Lung (tissue), 12 donors: Measurements from ENCODE around the gene HSPH1. TPM values are rescaled to one million over a fixed set of nuclear protein-coding genes. Genes with fewer than 3 reads are reported as not detected.

Source experiments
- ATAC-seq: fragments of 200-7000 bp; cut with Tn5 transposase; one replicate; pipeline ENCODE4 v1.9.1; 2020; ENCODE audit warnings: moderate number of reproducible peaks; ENCODE audit not compliant: insufficient read depth, low FRiP score
- DNase-seq, 3 donors: peaks; one replicate each; pipeline ENCODE4 v3.0.0-alpha.2; 2013 to 2017
- H3K27ac ChIP-seq, 2 donors: one replicate each; pipeline ENCODE4 v1.5.1; 2013; ENCODE audit warnings: mild to moderate bottlenecking in 2 of 2, moderate library complexity in 2 of 2, control low read depth in 1 of 2, inconsistent platforms in 1 of 2, low read depth in 1 of 2, low read length in 1 of 2
- H3K27me3 ChIP-seq, 3 donors: one replicate each; pipeline ENCODE4 v1.5.1; 2013; ENCODE audit warnings: low read length in 2 of 3; ENCODE audit not compliant: control insufficient read depth in 3 of 3, insufficient read depth in 3 of 3
- H3K36me3 ChIP-seq, 4 donors: one replicate each; pipeline ENCODE4 v1.5.1; 2013; ENCODE audit warnings: low read length in 4 of 4, mild to moderate bottlenecking in 1 of 4, moderate library complexity in 1 of 4; ENCODE audit not compliant: control insufficient read depth in 4 of 4, insufficient read depth in 4 of 4
- H3K4me1 ChIP-seq, 5 donors: one replicate each; pipeline ENCODE4 v1.5.1; 2013; ENCODE audit warnings: low read length in 5 of 5, mild to moderate bottlenecking in 2 of 5, moderate library complexity in 1 of 5; ENCODE audit not compliant: control insufficient read depth in 5 of 5, insufficient read depth in 5 of 5
- H3K4me3 ChIP-seq: one replicate; pipeline ENCODE4 v1.5.1; 2013; ENCODE audit warnings: mild to moderate bottlenecking, control low read depth, moderate library complexity
- H3K9ac ChIP-seq, 2 donors: one replicate each; pipeline ENCODE4 v1.5.1; 2013; ENCODE audit warnings: low read length in 2 of 2, control low read depth in 1 of 2; ENCODE audit not compliant: insufficient read depth in 1 of 2
- H3K9me3 ChIP-seq, 4 donors: one replicate each; pipeline ENCODE4 v1.5.1; 2013; ENCODE audit warnings: low read length in 3 of 4, mild to moderate bottlenecking in 1 of 4, moderate library complexity in 1 of 4; ENCODE audit not compliant: control insufficient read depth in 4 of 4, insufficient read depth in 3 of 4
- WGBS, 2 donors: extraction: QIAGEN DNeasy Blood & Tissue Kit; methylation state at CpG; one replicate each; pipeline ENCODE4 v1.1.7; 2013; 5-methylcytosine and 5-hydroxymethylcytosine counted together
- polyA plus RNA-seq, 2 donors: library from polyadenylated mRNA; stranded (reverse); fragments of 200-250 nt; gene quantifications; one replicate each; pipeline ENCODE4 v1.2.1, GENCODE V29; 2013
- total RNA-seq, 2 donors: library from RNA; depleted of rRNA in 1 of 2; stranded (reverse); fragments of >200 nt in 1 of 2; gene quantifications; one replicate each; pipeline ENCODE4 v1.2.1, GENCODE V29; 2014 to 2021
- TF ChIP-seq, protein P1 (sequence below): IDR thresholded peaks from 2 replicates; pipeline ENCODE4 v1.5.1; 2012; ENCODE audit warnings: mild to moderate bottlenecking; ENCODE audit errors: control extremely low read depth, extremely low read depth
- donor health status: control.
- donor health status: control.
- donor health status: Bipolar disorder and iron deficiency.
- donor health status: healthy.
- donor health status: DM: yes; HTN: yes; CAD: no.

The HSPH1 gene
- total and polyA plus RNA-seq, 4 donors = 34.1 to 223 (median 65.6) TPM

DNA sequence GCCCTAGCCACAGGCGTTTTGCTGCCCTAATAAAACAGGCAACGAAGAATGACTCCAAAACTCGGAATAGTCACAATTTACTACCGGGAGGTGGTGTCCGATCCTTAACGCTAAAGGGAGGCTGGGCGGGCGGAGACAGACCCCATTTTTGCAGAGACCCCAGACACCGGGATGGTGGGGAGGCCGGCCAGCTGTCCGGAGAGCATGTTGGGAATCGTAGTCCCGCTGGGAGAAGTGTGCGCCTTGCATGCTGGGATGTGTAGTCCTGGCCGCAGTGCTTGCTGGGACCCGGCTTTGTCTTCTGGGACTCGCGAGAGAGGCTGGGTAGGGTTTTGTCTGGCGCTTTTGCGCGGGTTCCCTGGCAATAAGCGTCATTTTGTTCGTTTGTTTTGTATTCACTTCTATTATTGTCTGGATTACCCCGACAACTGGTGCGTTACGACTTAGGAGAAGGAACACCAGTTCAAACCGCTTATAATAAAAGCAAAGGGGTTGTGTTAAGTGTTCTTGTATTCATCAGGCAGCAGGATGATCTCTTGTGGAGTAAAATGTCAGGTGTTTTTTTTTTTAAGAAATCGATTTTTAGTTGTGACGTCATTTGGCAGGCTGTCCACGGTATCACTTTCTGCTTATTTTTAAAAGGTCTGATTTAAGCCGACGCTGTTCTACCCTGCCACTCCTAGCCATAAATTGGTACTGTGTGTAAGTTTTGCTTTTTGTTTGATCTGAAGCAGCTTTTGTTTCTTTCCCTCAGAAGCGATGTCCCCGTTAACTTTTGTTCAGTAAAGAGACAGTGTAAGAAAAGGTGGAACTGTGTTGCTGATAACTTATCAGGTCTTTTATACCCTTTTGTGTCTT lies 676 bp upstream of the HSPH1 start:
- Histone ChIP-seq H3K27me3 (no peaks in the 10 kb centered on the region), H3K4me3 (peak overlapping the region; percentile 74), H3K9ac (peak overlapping the region; percentile 59 to 97), H3K4me1 (peaks cover 0 to 21% (median 8%) of the 10 kb centered on the region in 5 donors), H3K36me3 (peaks cover 0 to 2% (median 0%) of the 10 kb centered on the region in 4 donors), H3K9me3 (no peaks in the 10 kb centered on the region), H3K27ac (peak overlapping the region; percentile 33 to 90)
- peak; percentile 99 for DNase-seq
- peak; percentile 96 for ATAC-seq
- WGBS, 2 donors = 0% methylated on average over 34 of the region's 34 CpGs
- TF ChIP-seq, protein P1, sequence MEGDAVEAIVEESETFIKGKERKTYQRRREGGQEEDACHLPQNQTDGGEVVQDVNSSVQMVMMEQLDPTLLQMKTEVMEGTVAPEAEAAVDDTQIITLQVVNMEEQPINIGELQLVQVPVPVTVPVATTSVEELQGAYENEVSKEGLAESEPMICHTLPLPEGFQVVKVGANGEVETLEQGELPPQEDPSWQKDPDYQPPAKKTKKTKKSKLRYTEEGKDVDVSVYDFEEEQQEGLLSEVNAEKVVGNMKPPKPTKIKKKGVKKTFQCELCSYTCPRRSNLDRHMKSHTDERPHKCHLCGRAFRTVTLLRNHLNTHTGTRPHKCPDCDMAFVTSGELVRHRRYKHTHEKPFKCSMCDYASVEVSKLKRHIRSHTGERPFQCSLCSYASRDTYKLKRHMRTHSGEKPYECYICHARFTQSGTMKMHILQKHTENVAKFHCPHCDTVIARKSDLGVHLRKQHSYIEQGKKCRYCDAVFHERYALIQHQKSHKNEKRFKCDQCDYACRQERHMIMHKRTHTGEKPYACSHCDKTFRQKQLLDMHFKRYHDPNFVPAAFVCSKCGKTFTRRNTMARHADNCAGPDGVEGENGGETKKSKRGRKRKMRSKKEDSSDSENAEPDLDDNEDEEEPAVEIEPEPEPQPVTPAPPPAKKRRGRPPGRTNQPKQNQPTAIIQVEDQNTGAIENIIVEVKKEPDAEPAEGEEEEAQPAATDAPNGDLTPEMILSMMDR = no peak

DNA sequence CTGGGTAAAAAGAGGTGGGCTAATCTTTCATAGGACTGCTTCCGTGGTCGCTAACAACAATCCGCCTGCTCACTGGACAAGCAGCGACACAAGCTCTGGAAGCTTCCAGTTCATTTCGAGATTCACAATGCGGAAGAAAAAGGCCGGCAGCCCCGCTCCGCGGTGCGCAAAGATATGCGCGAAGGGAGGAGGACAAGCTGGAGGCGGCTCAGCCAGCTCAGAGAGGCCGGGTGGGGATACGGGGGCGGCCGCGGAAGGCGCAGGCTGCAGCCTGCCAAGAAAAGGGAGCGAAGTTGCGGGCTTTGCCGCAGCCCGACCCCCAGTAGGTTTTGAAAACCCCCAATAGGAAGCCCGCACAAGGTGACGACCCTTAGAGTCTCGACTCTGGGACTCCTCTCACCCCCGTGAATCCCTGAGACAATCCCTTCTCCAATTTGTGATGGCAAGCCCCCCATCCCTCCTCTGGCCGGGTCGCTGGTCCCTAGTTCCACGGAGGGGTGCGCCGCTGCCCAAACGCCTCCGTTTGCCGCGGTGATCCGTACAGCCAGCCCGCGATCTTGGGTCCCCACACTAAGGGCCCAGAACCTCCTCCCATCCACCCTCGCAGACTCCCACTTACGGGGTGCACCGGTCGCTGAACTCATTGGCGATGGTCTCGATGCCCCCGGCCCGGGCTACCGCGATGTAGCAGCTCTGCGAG lies 697 bp downstream of the HSPH1 start:
- Histone ChIP-seq H3K9ac (peak overlapping the region; percentile 50 to 83), H3K4me3 (peak overlapping the region; percentile 95), H3K27me3 (no peaks in the 10 kb centered on the region), H3K27ac (peak overlapping the region; percentile 75 to 88), H3K9me3 (no peaks in the 10 kb centered on the region), H3K4me1 (peaks cover 0 to 21% (median 8%) of the 10 kb centered on the region in 5 donors), H3K36me3 (peaks cover 0 to 5% (median 0%) of the 10 kb centered on the region in 4 donors)
- TF ChIP-seq, protein P1 = no peak
- peak; percentile 80 to 86 (median 81) for DNase-seq
- ATAC-seq = peak; percentile 35
- WGBS, 2 donors = 0 to 1% methylated on average over 45 to 51 of the region's 51 CpGs

DNA sequence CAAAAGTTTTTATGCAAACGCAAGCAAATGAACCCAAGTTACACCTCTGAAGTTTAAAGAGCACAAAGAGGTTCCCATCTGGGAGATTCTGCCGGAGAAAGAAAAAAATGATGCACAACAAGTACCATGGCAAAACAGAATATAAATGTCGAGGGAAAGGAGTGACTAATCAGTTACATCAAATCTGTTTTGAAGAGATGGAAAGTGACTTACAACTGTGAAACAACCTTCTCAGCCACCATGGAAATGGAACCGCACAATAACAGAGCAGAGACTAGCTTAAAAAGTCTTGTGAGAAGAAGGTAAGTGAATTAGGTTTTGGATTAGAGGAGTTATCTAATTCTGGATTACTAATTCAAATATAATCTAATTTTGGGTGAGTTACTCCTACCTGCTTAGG lies 2.4 kb downstream of the HSPH1 start:
- H3K27me3 ChIP-seq = no peaks in the 10 kb centered on the region
- peaks cover 0 to 13% (median 1%) of the 10 kb centered on the region in 4 donors for H3K36me3 ChIP-seq
- no peak overlapping the region for H3K27ac ChIP-seq
- no peaks in the 10 kb centered on the region for H3K9me3 ChIP-seq
- ATAC-seq (no peak), DNase-seq (no peak)
- peaks cover 0 to 21% (median 8%) of the 10 kb centered on the region in 5 donors for H3K4me1 ChIP-seq
- H3K4me3 ChIP-seq = no peak overlapping the region
- TF ChIP-seq, protein P1 = no peak
- WGBS, 2 donors = 85 to 94% methylated on average over 4 of the region's 4 CpGs
- peak overlapping the region in 1 of 2 donors; percentile 24 for H3K9ac ChIP-seq
